Nephron (organoid): ENCODE data around the gene ARHGEF39.
"Not testable (repeated sequence)": the region's sequence is repeated elsewhere in the genome, so short reads cannot be mapped to it uniquely, and the experiment has no call there.

ENCODE experiments used
- H3K27ac Mint-ChIP-seq, 3 experiments: 2 replicates each; pipeline ENCODE4 v1.8.0; 2020; ENCODE audit warnings: mixed read lengths in 3 of 3, mild to moderate bottlenecking in 2 of 3, moderate library complexity in 1 of 3
- H3K27me3 Mint-ChIP-seq: 2 replicates; pipeline ENCODE4 v1.8.0; 2021; ENCODE audit warnings: low read depth, mild to moderate bottlenecking, moderate library complexity, mixed read lengths
- H3K36me3 Mint-ChIP-seq: 2 replicates; pipeline ENCODE4 v1.8.0; 2020; ENCODE audit warnings: low read depth, mixed read lengths
- H3K4me1 Mint-ChIP-seq: 2 replicates; pipeline ENCODE4 v1.8.0; 2020; ENCODE audit warnings: mixed read lengths
- H3K4me3 Mint-ChIP-seq, 3 experiments: 2 replicates each; pipeline ENCODE4 v1.8.0; 2020; ENCODE audit warnings: mild to moderate bottlenecking in 3 of 3, mixed read lengths in 3 of 3, moderate library complexity in 2 of 3
- H3K9me3 Mint-ChIP-seq: 2 replicates; pipeline ENCODE4 v1.8.0; 2020; ENCODE audit warnings: mixed read lengths
- CTCF ChIP-seq, 3 experiments: fragments of 200-600 bp; sonication (generic); IDR thresholded peaks; one replicate each; pipeline ENCODE4 v1.5.0; 2021; ENCODE audit warnings: antibody characterized with exemption in 3 of 3; ENCODE audit not compliant: unreplicated experiment in 3 of 3

Gene ARHGEF39

GRCh38 chr9:35650341-35651158 lies 14.4 kb downstream of the ARHGEF39 start, which contains the start of gene SIT1:
TSS of gene SIT1 (minus strand) at chr9:35650931. CDS start at chr9:35650853, 78 bp downstream.
- H3K9me3 Mint-ChIP-seq: no peaks in the 10 kb centered on the region
- H3K36me3 Mint-ChIP-seq: no peaks in the 10 kb centered on the region
- no peak within 1 kb of the TSS for H3K4me3 Mint-ChIP-seq
- peak within 1 kb of the TSS in 2 of 3 experiments; percentile 26 to 49 for H3K27ac Mint-ChIP-seq
- TF ChIP-seq CTCF (IDR thresholded peaks at IDR 0.05; ENCODE audit: unreplicated experiment in 3 of 3): no peak
- H3K4me1 Mint-ChIP-seq: peaks cover 23% of the 10 kb centered on the region
- peaks cover 3% of the 10 kb centered on the region for H3K27me3 Mint-ChIP-seq

GRCh38 chr9:35649431-35650340 lies 15.3 kb downstream of the ARHGEF39 start:
- H3K27me3 Mint-ChIP-seq: peaks cover 3% of the 10 kb centered on the region
- H3K4me1 Mint-ChIP-seq: peaks cover 23% of the 10 kb centered on the region
- TF ChIP-seq CTCF (IDR thresholded peaks at IDR 0.05; ENCODE audit: unreplicated experiment in 3 of 3): no peak
- H3K36me3 Mint-ChIP-seq: no peaks in the 10 kb centered on the region
- H3K27ac Mint-ChIP-seq: peak overlapping the region in 2 of 3 experiments; percentile 49 to 59
- no peak overlapping the region for H3K4me3 Mint-ChIP-seq
- H3K9me3 Mint-ChIP-seq: no peaks in the 10 kb centered on the region

- TF ChIP-seq CTCF (IDR thresholded peaks at IDR 0.05; ENCODE audit: unreplicated experiment in 3 of 3): peak; percentile 92 to 94 (median 93)
- peak overlapping the region; percentile 94 to 95 (median 94) for H3K4me3 Mint-ChIP-seq
- H3K27me3 Mint-ChIP-seq: peaks cover under 1% of the 10 kb centered on the region
- peak overlapping the region; percentile 95 to 99 (median 99) for H3K27ac Mint-ChIP-seq
- peaks cover under 1% of the 10 kb centered on the region for H3K36me3 Mint-ChIP-seq
- H3K4me1 Mint-ChIP-seq: peaks cover 26% of the 10 kb centered on the region
- H3K9me3 Mint-ChIP-seq: no peaks in the 10 kb centered on the region
Observed at GRCh38 chr9:35646533-35647265, 18.3 kb downstream of the ARHGEF39 start.

- Mint-ChIP-seq H3K36me3 (peaks cover 6% of the 10 kb centered on the region), H3K27me3 (no peaks in the 10 kb centered on the region), H3K4me1 (peaks cover 26% of the 10 kb centered on the region), H3K4me3 (peak overlapping the region; percentile 94 to 95 (median 94)), H3K27ac (peak overlapping the region; percentile 95 to 99 (median 99)), H3K9me3 (no peaks in the 10 kb centered on the region)
- TF ChIP-seq CTCF (IDR thresholded peaks at IDR 0.05; ENCODE audit: unreplicated experiment in 3 of 3): no peak
Observed at GRCh38 chr9:35646153-35646532, 18.9 kb downstream of the ARHGEF39 start.

GRCh38 chr9:35645736-35646135 lies 19.3 kb downstream of the ARHGEF39 start:
- not testable (repeated sequence) for H3K27me3 Mint-ChIP-seq, H3K9me3 Mint-ChIP-seq
- Mint-ChIP-seq H3K27ac (peak overlapping the region; percentile 95 to 99 (median 99)), H3K4me1 (peaks cover 26% of the 10 kb centered on the region), H3K4me3 (peak overlapping the region; percentile 94 to 95 (median 94)), H3K36me3 (peaks cover 11% of the 10 kb centered on the region)
